K562 (cell line): ENCODE results near the gene UBASH3A. TPM values are rescaled to one million over a fixed set of nuclear protein-coding genes. Genes with fewer than 3 reads are reported as not detected.

Source experiments
- GTF3C2 ChIP-seq: IDR thresholded peaks from 3 replicates; pipeline ENCODE4 v1.6.1; 2011; ENCODE audit warnings: borderline replicate concordance, mild to moderate bottlenecking, moderate library complexity; ENCODE audit not compliant: insufficient read length; ENCODE audit errors: extremely low read depth
- TCFL5 ChIP-seq: fragments of 250-450 bp; sonication (Bioruptor Pico); conservative IDR thresholded peaks from 2 replicates; pipeline ENCODE4 v1.6.1; 2021; ENCODE audit warnings: mild to moderate bottlenecking, moderate library complexity, matching md5 sums
- XRCC3 ChIP-seq: fragments of 450-650 bp; IDR thresholded peaks from 2 replicates; pipeline ENCODE4 v1.6.1; 2017; ENCODE audit warnings: mild to moderate bottlenecking, moderate library complexity
- ZNF274 ChIP-seq: IDR thresholded peaks from 2 replicates; pipeline ENCODE4 v1.6.1; 2011; ENCODE audit warnings: low read depth, mild to moderate bottlenecking, low read length, moderate library complexity, borderline replicate concordance
- ZNF3 ChIP-seq: fragments of 250-450 bp; sonication (Bioruptor Pico); IDR thresholded peaks from 2 replicates; pipeline ENCODE4 v1.5.0; 2021; ENCODE audit warnings: mild to moderate bottlenecking, moderate library complexity
- ZNF696 ChIP-seq: fragments of 250-450 bp; sonication (Bioruptor Pico); conservative IDR thresholded peaks from 2 replicates; pipeline ENCODE4 v1.4.0; 2020; ENCODE audit warnings: mild to moderate bottlenecking, moderate library complexity
- polyA plus RNA-seq, 8 experiments: library from polyadenylated mRNA; depleted of rRNA in 4 of 8; stranded (reverse) in 5 of 8; unstranded in 3 of 8; fragments of >200 nt; fragmentation: Nextera tagmentation in 2 of 8; fragmentation: Illumina TruSeq in 1 of 8; extraction: Ambion mirVana in 2 of 8; extraction: Trizol in 1 of 8; gene quantifications; 2 replicates each; pipeline versions ENCODE4 v1.2.1 to v1.2.3, GENCODE V29; 2011 to 2014; ENCODE audit warnings: inconsistent platforms in 1 of 8, missing spikeins in 1 of 8
- total RNA-seq, 7 experiments: library from RNA; depleted of rRNA in 6 of 7; stranded (reverse); fragments of >200 nt in 6 of 7; fragmentation: Illumina TruSeq in 2 of 7; extraction: Trizol in 2 of 7; gene quantifications; 2 replicates each; pipeline versions ENCODE4 v1.2.1 to v1.2.3, GENCODE V29; 2011 to 2021; ENCODE audit warnings: low replicate concordance in 1 of 7
- TF ChIP-seq, protein P1 (sequence below): fragments of 250-450 bp; sonication (Bioruptor Pico); IDR thresholded peaks from 2 replicates; pipeline ENCODE4 v1.4.0; 2020; ENCODE audit warnings: mild to moderate bottlenecking, moderate library complexity, borderline replicate concordance
- TF ChIP-seq, protein P2 (sequence below): fragments of 250-450 bp; sonication (Bioruptor Pico); IDR thresholded peaks from 2 replicates; pipeline ENCODE4 v1.8.0; 2021; ENCODE audit warnings: moderate library complexity, mild to moderate bottlenecking, inconsistent platforms
- TF ChIP-seq, protein P3 (sequence below): IDR thresholded peaks from 2 replicates; pipeline ENCODE4 v1.6.1; 2011; ENCODE audit not compliant: insufficient read length; ENCODE audit errors: extremely low read depth
- TF ChIP-seq, protein P4 (sequence below), 2 experiments: fragments of 200-800 bp in 1 of 2; sonication (Bioruptor generic) in 1 of 2; sonication (generic) in 1 of 2; formaldehyde crosslinking in 1 of 2; IDR thresholded peaks in 1 of 2; conservative IDR thresholded peaks in 1 of 2; 2 replicates each; pipeline versions ENCODE4 v1.5.0 to v1.6.1; 2016 to 2020; ENCODE audit warnings: missing compliant biosample characterization in 1 of 2, missing genetic modification characterization in 1 of 2, missing genetic modification reagents in 1 of 2
- TF ChIP-seq, protein P5 (sequence below): fragments of 450-650 bp; conservative IDR thresholded peaks from 2 replicates; pipeline ENCODE4 v1.6.1; 2016; ENCODE audit warnings: missing genetic modification characterization, low read depth, mild to moderate bottlenecking, control low read depth, missing compliant biosample characterization

The UBASH3A gene
- total and polyA plus RNA-seq, 9 of the 15 experiments (the other 6 are each of a cell fraction or from before 2014, with no cell fraction given) = 0.23 to 1.8 (median 1.1) TPM

GRCh38 chr21:42433946-42434551, 30.3 kb downstream of the UBASH3A start (continued):
- TF ChIP-seq GTF3C2 (no peak), XRCC3 (no peak), ZNF274 (no peak), TCFL5 (no peak), ZNF696 (no peak), ZNF3 (CRISPR knock-in tag) (no peak)
- TF ChIP-seq, protein P1, sequence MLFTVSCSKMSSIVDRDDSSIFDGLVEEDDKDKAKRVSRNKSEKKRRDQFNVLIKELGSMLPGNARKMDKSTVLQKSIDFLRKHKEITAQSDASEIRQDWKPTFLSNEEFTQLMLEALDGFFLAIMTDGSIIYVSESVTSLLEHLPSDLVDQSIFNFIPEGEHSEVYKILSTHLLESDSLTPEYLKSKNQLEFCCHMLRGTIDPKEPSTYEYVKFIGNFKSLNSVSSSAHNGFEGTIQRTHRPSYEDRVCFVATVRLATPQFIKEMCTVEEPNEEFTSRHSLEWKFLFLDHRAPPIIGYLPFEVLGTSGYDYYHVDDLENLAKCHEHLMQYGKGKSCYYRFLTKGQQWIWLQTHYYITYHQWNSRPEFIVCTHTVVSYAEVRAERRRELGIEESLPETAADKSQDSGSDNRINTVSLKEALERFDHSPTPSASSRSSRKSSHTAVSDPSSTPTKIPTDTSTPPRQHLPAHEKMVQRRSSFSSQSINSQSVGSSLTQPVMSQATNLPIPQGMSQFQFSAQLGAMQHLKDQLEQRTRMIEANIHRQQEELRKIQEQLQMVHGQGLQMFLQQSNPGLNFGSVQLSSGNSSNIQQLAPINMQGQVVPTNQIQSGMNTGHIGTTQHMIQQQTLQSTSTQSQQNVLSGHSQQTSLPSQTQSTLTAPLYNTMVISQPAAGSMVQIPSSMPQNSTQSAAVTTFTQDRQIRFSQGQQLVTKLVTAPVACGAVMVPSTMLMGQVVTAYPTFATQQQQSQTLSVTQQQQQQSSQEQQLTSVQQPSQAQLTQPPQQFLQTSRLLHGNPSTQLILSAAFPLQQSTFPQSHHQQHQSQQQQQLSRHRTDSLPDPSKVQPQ = no peak
- TF ChIP-seq, protein P2, sequence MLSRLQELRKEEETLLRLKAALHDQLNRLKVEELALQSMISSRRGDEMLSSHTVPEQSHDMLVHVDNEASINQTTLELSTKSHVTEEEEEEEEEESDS = no peak
- TF ChIP-seq, protein P3, sequence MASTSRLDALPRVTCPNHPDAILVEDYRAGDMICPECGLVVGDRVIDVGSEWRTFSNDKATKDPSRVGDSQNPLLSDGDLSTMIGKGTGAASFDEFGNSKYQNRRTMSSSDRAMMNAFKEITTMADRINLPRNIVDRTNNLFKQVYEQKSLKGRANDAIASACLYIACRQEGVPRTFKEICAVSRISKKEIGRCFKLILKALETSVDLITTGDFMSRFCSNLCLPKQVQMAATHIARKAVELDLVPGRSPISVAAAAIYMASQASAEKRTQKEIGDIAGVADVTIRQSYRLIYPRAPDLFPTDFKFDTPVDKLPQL = no peak
- TF ChIP-seq, protein P4, sequence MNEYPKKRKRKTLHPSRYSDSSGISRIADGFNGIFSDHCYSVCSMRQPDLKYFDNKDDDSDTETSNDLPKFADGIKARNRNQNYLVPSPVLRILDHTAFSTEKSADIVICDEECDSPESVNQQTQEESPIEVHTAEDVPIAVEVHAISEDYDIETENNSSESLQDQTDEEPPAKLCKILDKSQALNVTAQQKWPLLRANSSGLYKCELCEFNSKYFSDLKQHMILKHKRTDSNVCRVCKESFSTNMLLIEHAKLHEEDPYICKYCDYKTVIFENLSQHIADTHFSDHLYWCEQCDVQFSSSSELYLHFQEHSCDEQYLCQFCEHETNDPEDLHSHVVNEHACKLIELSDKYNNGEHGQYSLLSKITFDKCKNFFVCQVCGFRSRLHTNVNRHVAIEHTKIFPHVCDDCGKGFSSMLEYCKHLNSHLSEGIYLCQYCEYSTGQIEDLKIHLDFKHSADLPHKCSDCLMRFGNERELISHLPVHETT (CRISPR knock-in tag; conservative IDR thresholded peaks at IDR 0.05 in 1 of 2, IDR thresholded peaks at IDR 0.05 in 1 of 2) = peak in 1 of 2 experiments; percentile 58; a peak in 1 of 4 replicates
- TF ChIP-seq, protein P5, sequence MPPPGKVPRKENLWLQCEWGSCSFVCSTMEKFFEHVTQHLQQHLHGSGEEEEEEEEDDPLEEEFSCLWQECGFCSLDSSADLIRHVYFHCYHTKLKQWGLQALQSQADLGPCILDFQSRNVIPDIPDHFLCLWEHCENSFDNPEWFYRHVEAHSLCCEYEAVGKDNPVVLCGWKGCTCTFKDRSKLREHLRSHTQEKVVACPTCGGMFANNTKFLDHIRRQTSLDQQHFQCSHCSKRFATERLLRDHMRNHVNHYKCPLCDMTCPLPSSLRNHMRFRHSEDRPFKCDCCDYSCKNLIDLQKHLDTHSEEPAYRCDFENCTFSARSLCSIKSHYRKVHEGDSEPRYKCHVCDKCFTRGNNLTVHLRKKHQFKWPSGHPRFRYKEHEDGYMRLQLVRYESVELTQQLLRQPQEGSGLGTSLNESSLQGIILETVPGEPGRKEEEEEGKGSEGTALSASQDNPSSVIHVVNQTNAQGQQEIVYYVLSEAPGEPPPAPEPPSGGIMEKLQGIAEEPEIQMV (tag) = no peak
